Left ventricle myocardium inferior (tissue), 1 donor: ENCODE data around the gene UGT1A7. TPM values are rescaled to one million over a fixed set of nuclear protein-coding genes. Genes with fewer than 3 reads are reported as not detected.

Experiments used
- DNase-seq: peaks from one replicate; pipeline ENCODE4 v3.0.0-alpha.2; 2020
- H3K27ac ChIP-seq: fragments of 200-600 bp; replicated peaks from 2 replicates; pipeline ENCODE4 v1.8.0; 2021
- H3K27me3 ChIP-seq: fragments of 200-600 bp; 2 replicates; pipeline ENCODE4 v1.8.0; 2021; ENCODE audit warnings: low read depth
- H3K36me3 ChIP-seq: fragments of 200-600 bp; 2 replicates; pipeline ENCODE4 v1.8.0; 2021
- H3K4me1 ChIP-seq: fragments of 200-600 bp; 2 replicates; pipeline ENCODE4 v1.8.0; 2021
- H3K4me3 ChIP-seq: fragments of 200-600 bp; 2 replicates; pipeline ENCODE4 v1.8.0; 2021; ENCODE audit warnings: mild to moderate bottlenecking, moderate library complexity
- H3K9me3 ChIP-seq: fragments of 200-600 bp; replicated peaks from 2 replicates; pipeline ENCODE4 v1.8.0; 2021
- CTCF ChIP-seq: fragments of 200-600 bp; IDR thresholded peaks from 2 replicates; pipeline ENCODE4 v1.8.0; 2021; ENCODE audit warnings: antibody characterized with exemption, mild to moderate bottlenecking, borderline replicate concordance
- intact Hi-C: fragments of 100-400 bp; cut with micrococcal nuclease; formaldehyde crosslinking; loops from one replicate; pipeline ENCODE4 v1.11.0; 2022
- total RNA-seq: library from RNA; stranded (reverse); fragmentation: NEBNext Ultra II Directional; extraction: Animal tissue kit (Norgen Biotek cat#: 25700); gene quantifications from one replicate; pipeline ENCODE4 v1.2.1, GENCODE V29; 2021
- donor health status: DM: no; HTN: yes; CAD: no; lungs with severe emphysema.

The UGT1A7 gene
- total RNA-seq, 1 donor from 2014 or later = not detected

- Histone ChIP-seq H3K9me3 (no peaks in the 10 kb centered on the region), H3K4me1 (no peaks in the 10 kb centered on the region), H3K27me3 (peaks cover 13% of the 10 kb centered on the region), H3K36me3 (no peaks in the 10 kb centered on the region), H3K4me3 (no peak overlapping the region), H3K27ac (no peak overlapping the region)
- intact Hi-C loops = no loop called here
- no peak for DNase-seq
- TF ChIP-seq CTCF = no peak
Measured at GRCh38 chr2:233792720-233793119, 111.0 kb downstream of the UGT1A7 start.

- no peak for TF ChIP-seq CTCF
- Histone ChIP-seq H3K27me3 (peaks cover 13% of the 10 kb centered on the region), H3K36me3 (no peaks in the 10 kb centered on the region), H3K4me1 (no peaks in the 10 kb centered on the region), H3K4me3 (no peak overlapping the region), H3K27ac (no peak overlapping the region), H3K9me3 (no peaks in the 10 kb centered on the region)
- DNase-seq = no peak
- intact Hi-C loops = no loop called here
Measured at GRCh38 chr2:233793465-233794127, 111.9 kb downstream of the UGT1A7 start.

- H3K27ac ChIP-seq = no peak overlapping the region
- no peaks in the 10 kb centered on the region for H3K9me3 ChIP-seq
- no peak overlapping the region for H3K4me3 ChIP-seq
- intact Hi-C loops = no loop called here
- no peaks in the 10 kb centered on the region for H3K36me3 ChIP-seq
- peaks cover 15% of the 10 kb centered on the region for H3K27me3 ChIP-seq
- TF ChIP-seq CTCF = no peak
- no peaks in the 10 kb centered on the region for H3K4me1 ChIP-seq
- DNase-seq = no peak
Measured at GRCh38 chr2:233794128-233794658, 112.5 kb downstream of the UGT1A7 start.

- DNase-seq = no peak
- Histone ChIP-seq H3K27me3 (peaks cover 25% of the 10 kb centered on the region), H3K4me1 (no peaks in the 10 kb centered on the region), H3K36me3 (no peaks in the 10 kb centered on the region), H3K9me3 (no peaks in the 10 kb centered on the region), H3K4me3 (no peak overlapping the region), H3K27ac (no peak overlapping the region)
- no peak for TF ChIP-seq CTCF
- intact Hi-C loops = no loop called here
Measured at GRCh38 chr2:233795735-233796171, 114.1 kb downstream of the UGT1A7 start.

- intact Hi-C loops = no loop called here
- TF ChIP-seq CTCF = no peak
- no peak overlapping the region for H3K27ac ChIP-seq
Measured at GRCh38 chr2:233796254-233796653, 114.6 kb downstream of the UGT1A7 start.

More at GRCh38 chr2:233796254-233796653, 114.6 kb downstream of the UGT1A7 start:
- Histone ChIP-seq H3K27me3 (peaks cover 25% of the 10 kb centered on the region), H3K4me1 (no peaks in the 10 kb centered on the region), H3K36me3 (no peaks in the 10 kb centered on the region), H3K4me3 (no peak overlapping the region), H3K9me3 (no peaks in the 10 kb centered on the region)
- no peak for DNase-seq
